Gastroesophageal sphincter (tissue), 3 donors: ENCODE data around the gene IRX6.

Source experiments
- CTCF ChIP-seq, 4 experiments: fragments of 200-600 bp in 2 of 4; fragments of 450-650 bp in 2 of 4; sonication (generic) in 1 of 4; IDR thresholded peaks; one replicate each; pipeline ENCODE4 v1.5.1; 2017 to 2019; ENCODE audit warnings: antibody characterized with exemption in 4 of 4, mild to moderate bottlenecking in 2 of 4, moderate library complexity in 2 of 4
- EP300 ChIP-seq: sonication (generic); formaldehyde crosslinking; IDR thresholded peaks from one replicate; pipeline ENCODE4 v1.6.1; 2017; ENCODE audit warnings: antibody characterized with exemption, mild to moderate bottlenecking
- POLR2AphosphoS5 ChIP-seq: sonication (generic); formaldehyde crosslinking; IDR thresholded peaks from one replicate; pipeline ENCODE4 v1.6.1; 2017; ENCODE audit warnings: antibody characterized with exemption

- no peak for TF ChIP-seq CTCF (IDR thresholded peaks at IDR 0.05)
- no peak for TF ChIP-seq EP300
- no peak for TF ChIP-seq POLR2AphosphoS5
Measured at GRCh38 chr16:55379876-55380390, 55.9 kb downstream of the IRX6 start.
